Uterus (tissue), 4 donors: ENCODE results near the gene NRL. TPM values are rescaled to one million over a fixed set of nuclear protein-coding genes. Genes with fewer than 3 reads are reported as not detected.

Source experiments
- DNase-seq, 2 donors: peaks; one replicate each; pipeline ENCODE4 v3.0.0-alpha.2; 2019 to 2020
- H3K27ac ChIP-seq, 2 donors: fragments of 200-600 bp; sonication (generic); 1 replicate in 1 of 2; 2 replicates in 1 of 2; pipeline ENCODE4 v1.5.1; 2016 to 2018
- H3K27me3 ChIP-seq, 2 donors: fragments of 200-600 bp; sonication (generic); one replicate each; pipeline ENCODE4 v1.5.1; 2018 to 2019; ENCODE audit warnings: control low read depth in 1 of 2
- H3K36me3 ChIP-seq, 2 donors: fragments of 200-600 bp; sonication (generic); one replicate each; pipeline ENCODE4 v1.5.1; 2019; ENCODE audit warnings: control low read depth in 1 of 2
- H3K4me1 ChIP-seq, 2 donors: fragments of 200-600 bp; sonication (generic); one replicate each; pipeline ENCODE4 v1.5.1; 2018 to 2019; ENCODE audit warnings: control low read depth in 1 of 2
- H3K4me3 ChIP-seq, 2 donors: fragments of 200-600 bp; sonication (generic); 1 replicate in 1 of 2; 2 replicates in 1 of 2; pipeline ENCODE4 v1.5.1; 2018 to 2019; ENCODE audit warnings: mild to moderate bottlenecking in 1 of 2
- H3K9me3 ChIP-seq, 2 donors: fragments of 200-600 bp; sonication (generic); one replicate each; pipeline ENCODE4 v1.5.1; 2019; ENCODE audit warnings: control low read depth in 1 of 2
- POLR2A ChIP-seq, 2 donors: fragments of 450-650 bp; IDR thresholded peaks; one replicate each; pipeline ENCODE4 v1.6.1; 2016; ENCODE audit warnings: antibody characterized with exemption in 2 of 2, mild to moderate bottlenecking in 1 of 2, moderate library complexity in 1 of 2
- intact Hi-C: fragments of 100-400 bp; cut with DNase I; formaldehyde crosslinking; loops from one replicate; pipeline ENCODE4 v1.15.1; 2023; ENCODE audit warnings: low total_unique reads
- total RNA-seq, 4 donors: library from RNA; depleted of rRNA in 3 of 4; stranded (reverse); fragments of >200 nt in 3 of 4; gene quantifications; one replicate each; pipeline versions ENCODE4 v1.1.0 to v1.2.4, GENCODE V29; 2014 to 2023
- TF ChIP-seq, protein P1 (sequence below), 4 experiments: fragments of 200-600 bp in 2 of 4; fragments of 450-650 bp in 2 of 4; sonication (generic) in 2 of 4; IDR thresholded peaks; one replicate each; pipeline ENCODE4 v1.5.1; 2016 to 2019; ENCODE audit warnings: antibody characterized with exemption in 4 of 4, mild to moderate bottlenecking in 2 of 4, moderate library complexity in 1 of 4
- donor health status: DM: yes; HTN: yes; CAD: no.

Gene NRL
- total RNA-seq, 4 donors from 2014 or later, result 1.2 to 1.8 (median 1.3) TPM; not detected in 1

DNA sequence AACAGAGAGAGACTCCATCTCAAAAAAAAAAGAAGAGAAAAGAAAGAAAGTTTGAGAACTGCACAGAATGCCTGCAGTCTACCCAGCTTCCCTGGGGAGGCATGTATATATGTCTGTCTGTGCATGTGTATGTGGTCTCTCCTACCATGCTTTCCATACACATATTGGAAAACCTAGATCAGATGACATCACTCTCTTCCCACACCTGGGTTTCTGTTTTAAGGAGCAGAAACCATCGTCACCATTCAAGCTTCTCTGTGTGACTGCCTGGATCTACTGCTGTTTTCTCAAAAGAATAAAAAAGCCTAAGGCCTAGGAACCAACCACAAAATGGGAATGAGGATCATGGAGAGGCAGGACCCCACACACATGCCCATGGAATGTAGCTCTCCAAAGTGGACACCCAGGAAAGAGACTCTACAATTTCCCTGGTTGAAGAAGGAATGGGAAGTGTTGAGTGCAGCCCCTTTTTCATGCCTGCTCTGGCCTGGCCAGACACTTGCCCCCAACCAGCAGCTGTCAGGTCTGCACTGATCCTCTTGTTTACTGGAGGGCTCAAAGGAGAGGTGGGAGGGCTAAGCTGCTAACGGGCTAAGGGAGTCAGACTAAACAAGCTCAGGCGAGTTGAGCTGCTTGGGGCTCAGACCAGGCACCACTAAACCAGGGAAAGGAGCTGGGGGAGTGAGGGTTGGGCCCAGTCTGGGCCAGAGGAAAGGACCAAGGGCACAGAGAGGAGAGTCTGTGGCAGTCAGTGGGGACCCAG, 28.4 kb downstream of the NRL start:
- intact Hi-C loops, result no loop called here
- Histone ChIP-seq H3K4me1 (no peaks in the 10 kb centered on the region), H3K27ac (no peak overlapping the region), H3K9me3 (no peaks in the 10 kb centered on the region), H3K4me3 (no peak overlapping the region), H3K27me3 (no peaks in the 10 kb centered on the region), H3K36me3 (no peaks in the 10 kb centered on the region)
- no peak for TF ChIP-seq POLR2A (IDR thresholded peaks at IDR 0.05)
- TF ChIP-seq, protein P1, sequence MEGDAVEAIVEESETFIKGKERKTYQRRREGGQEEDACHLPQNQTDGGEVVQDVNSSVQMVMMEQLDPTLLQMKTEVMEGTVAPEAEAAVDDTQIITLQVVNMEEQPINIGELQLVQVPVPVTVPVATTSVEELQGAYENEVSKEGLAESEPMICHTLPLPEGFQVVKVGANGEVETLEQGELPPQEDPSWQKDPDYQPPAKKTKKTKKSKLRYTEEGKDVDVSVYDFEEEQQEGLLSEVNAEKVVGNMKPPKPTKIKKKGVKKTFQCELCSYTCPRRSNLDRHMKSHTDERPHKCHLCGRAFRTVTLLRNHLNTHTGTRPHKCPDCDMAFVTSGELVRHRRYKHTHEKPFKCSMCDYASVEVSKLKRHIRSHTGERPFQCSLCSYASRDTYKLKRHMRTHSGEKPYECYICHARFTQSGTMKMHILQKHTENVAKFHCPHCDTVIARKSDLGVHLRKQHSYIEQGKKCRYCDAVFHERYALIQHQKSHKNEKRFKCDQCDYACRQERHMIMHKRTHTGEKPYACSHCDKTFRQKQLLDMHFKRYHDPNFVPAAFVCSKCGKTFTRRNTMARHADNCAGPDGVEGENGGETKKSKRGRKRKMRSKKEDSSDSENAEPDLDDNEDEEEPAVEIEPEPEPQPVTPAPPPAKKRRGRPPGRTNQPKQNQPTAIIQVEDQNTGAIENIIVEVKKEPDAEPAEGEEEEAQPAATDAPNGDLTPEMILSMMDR (IDR thresholded peaks at IDR 0.05), result no peak
- DNase-seq, result no peak

GRCh38 chr14:24085215-24085614, 29.5 kb downstream of the NRL start:
- Histone ChIP-seq H3K9me3 (no peaks in the 10 kb centered on the region), H3K4me1 (no peaks in the 10 kb centered on the region), H3K27me3 (no peaks in the 10 kb centered on the region), H3K4me3 (no peak overlapping the region), H3K36me3 (no peaks in the 10 kb centered on the region), H3K27ac (no peak overlapping the region)
- DNase-seq, result no peak
- intact Hi-C loops, result no loop called here
- no peak for TF ChIP-seq POLR2A (IDR thresholded peaks at IDR 0.05)
- TF ChIP-seq, protein P1 (IDR thresholded peaks at IDR 0.05), result no peak

DNA sequence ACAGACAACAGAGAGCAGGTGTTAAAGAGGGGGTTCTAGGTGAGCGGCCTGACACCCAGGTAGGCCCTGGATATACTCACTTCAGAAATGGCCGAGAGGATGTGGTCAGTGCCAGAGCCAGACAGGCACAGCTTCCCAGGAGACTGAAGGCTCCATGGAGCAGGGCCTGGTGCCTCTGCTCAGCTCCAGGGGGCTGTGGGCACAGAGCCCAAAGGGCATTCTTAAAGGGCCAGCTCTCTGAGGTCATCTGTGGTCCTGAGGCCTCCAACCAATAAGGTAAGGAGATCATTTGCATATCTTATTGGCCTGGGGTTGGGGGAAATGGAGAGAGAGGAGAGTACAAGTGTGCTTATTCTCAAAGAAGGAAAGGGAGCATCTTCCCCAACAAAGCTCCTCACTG, 30.3 kb downstream of the NRL start:
- H3K9me3 ChIP-seq, result no peaks in the 10 kb centered on the region
- no peak for TF ChIP-seq POLR2A (IDR thresholded peaks at IDR 0.05)
- TF ChIP-seq, protein P1 (IDR thresholded peaks at IDR 0.05), result no peak
- no peak overlapping the region for H3K4me3 ChIP-seq
- DNase-seq, result no peak
- intact Hi-C loops, result no loop called here
- H3K27ac ChIP-seq, result no peak overlapping the region
- H3K27me3 ChIP-seq, result no peaks in the 10 kb centered on the region
- H3K4me1 ChIP-seq, result no peaks in the 10 kb centered on the region
- no peaks in the 10 kb centered on the region for H3K36me3 ChIP-seq

- Histone ChIP-seq H3K4me3 (no peak overlapping the region), H3K9me3 (no peaks in the 10 kb centered on the region), H3K27ac (no peak overlapping the region), H3K36me3 (no peaks in the 10 kb centered on the region), H3K4me1 (no peaks in the 10 kb centered on the region), H3K27me3 (no peaks in the 10 kb centered on the region)
- DNase-seq, result no peak
- intact Hi-C loops, result no loop called here
- TF ChIP-seq POLR2A (IDR thresholded peaks at IDR 0.05), result no peak
- TF ChIP-seq, protein P1 (IDR thresholded peaks at IDR 0.05), result no peak
Measured at GRCh38 chr14:24083462-24083861, 31.3 kb downstream of the NRL start.

DNA sequence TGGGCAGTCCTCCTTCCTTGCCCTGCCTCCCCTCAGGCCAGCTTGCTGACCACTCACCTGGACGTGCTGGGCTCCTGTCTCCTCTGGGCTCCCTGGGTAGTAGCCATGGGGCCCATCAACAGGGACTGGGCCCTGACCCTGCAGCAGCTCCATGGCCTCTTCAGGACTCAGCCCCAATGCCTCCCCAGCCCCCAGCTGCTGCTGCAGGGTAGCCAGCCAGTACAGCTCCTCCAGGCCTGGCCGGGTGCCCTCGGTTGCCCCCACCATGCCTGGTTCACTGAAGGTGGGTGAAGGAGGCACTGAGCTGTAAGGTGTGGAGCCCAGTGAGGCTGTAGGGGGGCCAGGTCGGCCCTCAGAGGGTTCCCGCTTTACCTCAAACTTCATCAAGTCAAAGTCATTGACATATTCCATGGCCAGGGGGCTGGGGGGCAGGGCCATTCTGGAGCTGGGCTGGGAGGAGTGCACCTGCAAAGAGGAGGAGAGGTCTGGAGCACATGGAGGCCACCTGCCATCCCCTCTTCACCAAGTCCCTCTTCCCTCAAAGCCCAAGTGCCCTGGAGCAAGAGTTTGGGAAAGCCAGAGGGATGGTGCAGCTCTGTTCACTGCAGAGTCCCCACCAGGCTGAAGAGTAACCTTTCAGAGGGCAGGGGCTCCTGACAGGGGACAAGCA, 32.2 kb downstream of the NRL start:
- intact Hi-C loops, result no loop called here
- no peak for DNase-seq
- Histone ChIP-seq H3K4me1 (no peaks in the 10 kb centered on the region), H3K36me3 (no peaks in the 10 kb centered on the region), H3K27ac (no peak overlapping the region), H3K27me3 (no peaks in the 10 kb centered on the region), H3K4me3 (no peak overlapping the region), H3K9me3 (no peaks in the 10 kb centered on the region)
- no peak for TF ChIP-seq POLR2A (IDR thresholded peaks at IDR 0.05)
- TF ChIP-seq, protein P1 (IDR thresholded peaks at IDR 0.05), result no peak
